Liver (tissue), 9 donors: ENCODE results near the gene JUNB. TPM values are rescaled to one million over a fixed set of nuclear protein-coding genes. Genes with fewer than 3 reads are reported as not detected.

Experiments used
- DNase-seq: peaks from one replicate; pipeline ENCODE4 v3.0.0-alpha.2; 2017; ENCODE audit warnings: low spot score
- H3K27ac ChIP-seq, 2 donors: one replicate each; pipeline ENCODE4 v1.7.0; 2013; ENCODE audit warnings: inconsistent platforms in 2 of 2, low read length in 2 of 2, control low read depth in 1 of 2, low read depth in 1 of 2, mild to moderate bottlenecking in 1 of 2
- H3K27me3 ChIP-seq, 4 donors: one replicate each; pipeline versions ENCODE4 v1.6.1 to v1.7.0; 2013; ENCODE audit warnings: low read length in 3 of 4, inconsistent platforms in 1 of 4, mild to moderate bottlenecking in 1 of 4, moderate library complexity in 1 of 4; ENCODE audit not compliant: control insufficient read depth in 4 of 4, insufficient read depth in 4 of 4
- H3K36me3 ChIP-seq, 4 donors: one replicate each; pipeline versions ENCODE4 v1.6.1 to v1.7.0; 2013; ENCODE audit warnings: low read length in 3 of 4, mild to moderate bottlenecking in 3 of 4, low read depth in 1 of 4, moderate library complexity in 1 of 4; ENCODE audit not compliant: control insufficient read depth in 4 of 4, insufficient read depth in 3 of 4
- H3K4me1 ChIP-seq, 4 donors: one replicate each; pipeline versions ENCODE4 v1.6.1 to v1.7.0; 2013; ENCODE audit warnings: low read length in 3 of 4, mild to moderate bottlenecking in 3 of 4, moderate library complexity in 1 of 4; ENCODE audit not compliant: control insufficient read depth in 4 of 4, insufficient read depth in 4 of 4
- H3K4me3 ChIP-seq, 3 donors: one replicate each; pipeline versions ENCODE4 v1.6.1 to v1.7.0; 2013; ENCODE audit warnings: low read length in 3 of 3, control low read depth in 1 of 3, low read depth in 1 of 3, mild to moderate bottlenecking in 1 of 3
- H3K9ac ChIP-seq, 2 donors: one replicate each; pipeline ENCODE4 v1.7.0; 2013; ENCODE audit warnings: low read length in 2 of 2, mild to moderate bottlenecking in 2 of 2, moderate library complexity in 2 of 2, control low read depth in 1 of 2, low read depth in 1 of 2
- H3K9me3 ChIP-seq, 4 donors: one replicate each; pipeline versions ENCODE4 v1.6.1 to v1.7.0; 2013; ENCODE audit warnings: low read length in 3 of 4; ENCODE audit not compliant: control insufficient read depth in 4 of 4
- EGR1 ChIP-seq, 2 donors: IDR thresholded peaks; 2 replicates each; pipeline ENCODE4 v1.6.1; 2016 to 2018; ENCODE audit warnings: antibody characterized with exemption in 2 of 2, low read depth in 2 of 2
- FOXA2 ChIP-seq: IDR thresholded peaks from 2 replicates; pipeline ENCODE4 v1.6.1; 2016; ENCODE audit warnings: antibody characterized with exemption
- GABPA ChIP-seq, 2 donors: IDR thresholded peaks in 1 of 2; conservative IDR thresholded peaks in 1 of 2; 2 replicates each; pipeline ENCODE4 v1.6.1; 2016; ENCODE audit warnings: antibody characterized with exemption in 2 of 2, mild to moderate bottlenecking in 1 of 2, moderate library complexity in 1 of 2
- HNF4G ChIP-seq: IDR thresholded peaks from 2 replicates; pipeline ENCODE4 v1.6.1; 2016; ENCODE audit warnings: antibody characterized with exemption
- RXRA ChIP-seq, 2 donors: IDR thresholded peaks; 2 replicates each; pipeline ENCODE4 v1.6.1; 2017 to 2018; ENCODE audit warnings: antibody characterized with exemption in 2 of 2, mild to moderate bottlenecking in 1 of 2
- YY1 ChIP-seq: IDR thresholded peaks from 2 replicates; pipeline ENCODE4 v1.6.1; 2016; ENCODE audit warnings: antibody characterized with exemption, mild to moderate bottlenecking
- WGBS: extraction: QIAGEN DNeasy Blood & Tissue Kit; methylation state at CpG from one replicate; pipeline ENCODE4 v1.1.7; 2013; 5-methylcytosine and 5-hydroxymethylcytosine counted together
- polyA plus RNA-seq, 2 donors: library from polyadenylated mRNA; stranded (reverse) in 1 of 2; unstranded in 1 of 2; fragments of 200-250 nt in 1 of 2; fragments of >200 nt in 1 of 2; fragmentation: Nextera tagmentation in 1 of 2; extraction: Ambion mirVana in 1 of 2; gene quantifications; one replicate each; pipeline versions ENCODE4 v1.2.1 to v1.2.3, GENCODE V29; 2013 to 2015
- total RNA-seq, 2 donors: library from RNA; depleted of rRNA; stranded (reverse); fragments of >200 nt; gene quantifications; one replicate each; pipeline ENCODE4 v1.2.3, GENCODE V29; 2014
- TF ChIP-seq, protein P1 (sequence below): fragments of 150-350 bp; IDR thresholded peaks from 2 replicates; pipeline ENCODE4 v1.5.1; 2017; ENCODE audit warnings: improper control_type of control experiment, low read depth, low read length; ENCODE audit not compliant: missing input control
- TF ChIP-seq, protein P2 (sequence below): IDR thresholded peaks from 2 replicates; pipeline ENCODE4 v1.6.1; 2016; ENCODE audit warnings: antibody characterized with exemption
- TF ChIP-seq, protein P3 (sequence below): IDR thresholded peaks from 2 replicates; pipeline ENCODE4 v1.6.1; 2016; ENCODE audit warnings: antibody characterized with exemption
- donor health status: healthy.
- donor health status: healthy.
- donor health status: healthy.
- donor health status: healthy.
- donor health status: healthy.

The JUNB gene
- total and polyA plus RNA-seq, 4 donors, result 32.7 to 79.2 (median 56.6) TPM

DNA sequence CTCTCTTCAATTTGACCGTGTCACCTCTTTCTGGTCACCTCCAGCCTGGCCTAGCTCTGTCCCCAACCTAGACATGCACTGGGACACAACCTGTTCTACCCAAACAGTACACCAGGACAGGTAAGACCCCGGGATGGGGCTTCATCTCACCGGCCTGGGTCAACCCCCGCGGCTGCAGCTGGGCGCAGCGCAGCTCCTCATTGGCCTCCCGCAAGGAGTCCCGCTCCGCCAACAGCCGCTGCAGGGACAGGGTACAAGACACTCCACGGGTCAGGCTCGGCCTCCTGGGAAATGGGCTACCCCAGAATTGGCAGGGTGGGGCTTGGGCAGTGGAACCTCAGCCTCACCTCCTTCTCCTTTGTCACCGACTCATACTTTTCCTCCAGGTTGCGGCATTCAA lies 23.6 kb upstream of the JUNB start (continued):
- TF ChIP-seq, protein P1, sequence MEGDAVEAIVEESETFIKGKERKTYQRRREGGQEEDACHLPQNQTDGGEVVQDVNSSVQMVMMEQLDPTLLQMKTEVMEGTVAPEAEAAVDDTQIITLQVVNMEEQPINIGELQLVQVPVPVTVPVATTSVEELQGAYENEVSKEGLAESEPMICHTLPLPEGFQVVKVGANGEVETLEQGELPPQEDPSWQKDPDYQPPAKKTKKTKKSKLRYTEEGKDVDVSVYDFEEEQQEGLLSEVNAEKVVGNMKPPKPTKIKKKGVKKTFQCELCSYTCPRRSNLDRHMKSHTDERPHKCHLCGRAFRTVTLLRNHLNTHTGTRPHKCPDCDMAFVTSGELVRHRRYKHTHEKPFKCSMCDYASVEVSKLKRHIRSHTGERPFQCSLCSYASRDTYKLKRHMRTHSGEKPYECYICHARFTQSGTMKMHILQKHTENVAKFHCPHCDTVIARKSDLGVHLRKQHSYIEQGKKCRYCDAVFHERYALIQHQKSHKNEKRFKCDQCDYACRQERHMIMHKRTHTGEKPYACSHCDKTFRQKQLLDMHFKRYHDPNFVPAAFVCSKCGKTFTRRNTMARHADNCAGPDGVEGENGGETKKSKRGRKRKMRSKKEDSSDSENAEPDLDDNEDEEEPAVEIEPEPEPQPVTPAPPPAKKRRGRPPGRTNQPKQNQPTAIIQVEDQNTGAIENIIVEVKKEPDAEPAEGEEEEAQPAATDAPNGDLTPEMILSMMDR, result no peak
- TF ChIP-seq RXRA (IDR thresholded peaks at IDR 0.05), result no peak
- TF ChIP-seq EGR1 (IDR thresholded peaks at IDR 0.05; ENCODE audit: low read depth in 2 of 2), result no peak

DNA sequence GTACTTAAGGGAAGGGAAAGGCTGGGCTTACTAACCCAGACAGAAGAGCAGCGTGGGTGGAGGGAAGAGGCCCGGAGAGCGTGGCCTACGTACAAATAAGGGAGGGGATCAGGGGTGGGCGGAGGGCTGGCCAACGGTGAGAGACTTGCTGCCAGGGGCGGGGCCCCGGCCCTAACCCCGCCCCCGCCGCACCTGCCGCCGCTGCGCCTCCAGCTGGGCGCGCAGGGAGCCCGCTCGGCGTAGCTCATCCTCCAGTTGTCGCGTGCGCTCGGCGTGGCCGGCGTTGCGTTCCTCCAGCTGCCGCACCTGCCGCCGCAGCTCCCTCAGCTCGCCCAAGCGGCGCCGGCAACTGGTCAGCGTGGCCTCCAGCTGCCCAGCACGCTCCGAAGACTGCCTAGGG lies 21.6 kb upstream of the JUNB start:
- Histone ChIP-seq H3K9ac (no peak overlapping the region), H3K4me1 (peaks cover under 1 to 9% (median 1%) of the 10 kb centered on the region in 4 donors), H3K27me3 (no peaks in the 10 kb centered on the region), H3K4me3 (no peak overlapping the region), H3K36me3 (peaks cover 6 to 27% (median 9%) of the 10 kb centered on the region in 4 donors), H3K9me3 (no peaks in the 10 kb centered on the region), H3K27ac (no peak overlapping the region)
- WGBS, result 78% methylated on average over 37 of the region's 37 CpGs
- no peak for TF ChIP-seq HNF4G
- no peak for TF ChIP-seq GABPA (IDR thresholded peaks at IDR 0.05 in 1 of 2, conservative IDR thresholded peaks at IDR 0.05 in 1 of 2)
- TF ChIP-seq, protein P2, sequence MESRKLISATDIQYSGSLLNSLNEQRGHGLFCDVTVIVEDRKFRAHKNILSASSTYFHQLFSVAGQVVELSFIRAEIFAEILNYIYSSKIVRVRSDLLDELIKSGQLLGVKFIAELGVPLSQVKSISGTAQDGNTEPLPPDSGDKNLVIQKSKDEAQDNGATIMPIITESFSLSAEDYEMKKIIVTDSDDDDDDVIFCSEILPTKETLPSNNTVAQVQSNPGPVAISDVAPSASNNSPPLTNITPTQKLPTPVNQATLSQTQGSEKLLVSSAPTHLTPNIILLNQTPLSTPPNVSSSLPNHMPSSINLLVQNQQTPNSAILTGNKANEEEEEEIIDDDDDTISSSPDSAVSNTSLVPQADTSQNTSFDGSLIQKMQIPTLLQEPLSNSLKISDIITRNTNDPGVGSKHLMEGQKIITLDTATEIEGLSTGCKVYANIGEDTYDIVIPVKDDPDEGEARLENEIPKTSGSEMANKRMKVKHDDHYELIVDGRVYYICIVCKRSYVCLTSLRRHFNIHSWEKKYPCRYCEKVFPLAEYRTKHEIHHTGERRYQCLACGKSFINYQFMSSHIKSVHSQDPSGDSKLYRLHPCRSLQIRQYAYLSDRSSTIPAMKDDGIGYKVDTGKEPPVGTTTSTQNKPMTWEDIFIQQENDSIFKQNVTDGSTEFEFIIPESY, result no peak
- TF ChIP-seq FOXA2, result no peak
- TF ChIP-seq YY1, result no peak
- TF ChIP-seq, protein P1, result no peak
- no peak for DNase-seq

DNA sequence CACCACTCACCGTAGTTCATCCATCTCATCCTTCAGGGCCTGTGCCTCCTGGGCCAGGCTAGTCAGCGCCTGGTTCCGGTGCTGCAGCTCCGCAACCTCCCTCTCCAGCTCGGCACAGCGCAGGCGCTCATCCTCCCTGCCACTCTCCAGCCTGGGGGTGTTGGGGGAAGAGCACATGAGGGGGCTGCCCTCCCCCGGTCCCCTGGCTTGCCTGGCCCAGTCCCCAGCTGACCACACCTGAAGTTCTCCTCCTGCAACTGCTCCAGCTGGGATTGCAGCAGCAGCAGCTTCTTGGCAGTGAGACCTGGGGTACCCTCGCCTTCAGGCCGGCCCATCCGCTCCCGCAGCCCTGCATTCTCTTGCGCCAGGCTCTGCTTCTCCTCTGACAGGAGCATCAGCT lies 20.4 kb upstream of the JUNB start:
- TF ChIP-seq, protein P3, sequence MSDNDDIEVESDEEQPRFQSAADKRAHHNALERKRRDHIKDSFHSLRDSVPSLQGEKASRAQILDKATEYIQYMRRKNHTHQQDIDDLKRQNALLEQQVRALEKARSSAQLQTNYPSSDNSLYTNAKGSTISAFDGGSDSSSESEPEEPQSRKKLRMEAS, result no peak
- no peaks in the 10 kb centered on the region for H3K9me3 ChIP-seq
- H3K9ac ChIP-seq, result no peak overlapping the region
- no peak overlapping the region for H3K27ac ChIP-seq
- H3K4me3 ChIP-seq, result no peak overlapping the region
- no peaks in the 10 kb centered on the region for H3K27me3 ChIP-seq
- H3K36me3 ChIP-seq, result peaks cover 6 to 26% (median 9%) of the 10 kb centered on the region in 4 donors
- no peak for DNase-seq
- 99% methylated on average over 13 of the region's 13 CpGs for WGBS
- H3K4me1 ChIP-seq, result peaks cover 5 to 12% (median 6%) of the 10 kb centered on the region in 4 donors
